Activated CD8-positive, alpha-beta T cell treated with anti-CD3 and anti-CD28 coated beads for 36 hours (primary cell): ENCODE measurements around the gene RPP40. TPM values are rescaled to one million over a fixed set of nuclear protein-coding genes. Genes with fewer than 3 reads are reported as not detected.

ENCODE experiments used
- ATAC-seq: fragments of 200-7000 bp; cut with Tn5 transposase; one replicate; pipeline ENCODE4 v1.10.0; 2021; ENCODE audit warnings: mild to moderate bottlenecking, moderate library complexity
- CTCF ChIA-PET: fragments of 350-600 bp; sonication (Branson Sonifier 250); formaldehyde crosslinking; loops from one replicate; lab custom pipeline; 2021; ENCODE audit warnings: antibody characterized with exemption; lab: Charles Lee
- POLR2A ChIA-PET: fragments of 350-600 bp; sonication (Branson Sonifier 250); formaldehyde crosslinking; loops from one replicate; lab custom pipeline; 2021; ENCODE audit warnings: antibody characterized with exemption; lab: Charles Lee
- DNase-seq: peaks from one replicate; pipeline ENCODE4 v3.0.0-alpha.2; 2020
- H3K27ac Mint-ChIP-seq: one replicate; pipeline ENCODE4 v1.8.0; 2021; ENCODE audit warnings: mild to moderate bottlenecking, mixed read lengths
- H3K27me3 Mint-ChIP-seq: one replicate; pipeline ENCODE4 v1.8.0; 2021; ENCODE audit warnings: mixed read lengths
- H3K36me3 Mint-ChIP-seq: one replicate; pipeline ENCODE4 v1.8.0; 2021; ENCODE audit warnings: low read depth, mixed read lengths
- H3K4me1 Mint-ChIP-seq: one replicate; pipeline ENCODE4 v1.8.0; 2021; ENCODE audit warnings: low read depth, mixed read lengths
- H3K4me3 Mint-ChIP-seq: one replicate; pipeline ENCODE4 v1.8.0; 2021; ENCODE audit warnings: mild to moderate bottlenecking, moderate library complexity, mixed read lengths
- H3K9me3 Mint-ChIP-seq: one replicate; pipeline ENCODE4 v1.8.0; 2021; ENCODE audit warnings: mixed read lengths
- CTCF ChIP-seq: fragments of 200-600 bp; IDR thresholded peaks from one replicate; pipeline ENCODE4 v1.8.0; 2022; ENCODE audit warnings: antibody characterized with exemption, mild to moderate bottlenecking
- intact Hi-C: fragments of 100-400 bp; cut with micrococcal nuclease; formaldehyde crosslinking; loops from one replicate; pipeline ENCODE4 v1.10.0; 2022
- total RNA-seq, 2 experiments: library from RNA; stranded (reverse); gene quantifications; one replicate each; pipeline ENCODE4 v1.2.3, GENCODE V29; 2021

Gene RPP40
- total RNA-seq, 2 experiments from 2014 or later = 9.5 to 11.1 TPM

GRCh38 chr6:4969609-4970285 lies 34.1 kb downstream of the RPP40 start:
- Mint-ChIP-seq H3K36me3 (no peaks in the 10 kb centered on the region), H3K27me3 (peaks cover 3% of the 10 kb centered on the region), H3K4me3 (no peak overlapping the region), H3K4me1 (no peaks in the 10 kb centered on the region), H3K9me3 (no peaks in the 10 kb centered on the region), H3K27ac (no peak overlapping the region)
- TF ChIP-seq CTCF = no peak
- CTCF ChIA-PET = interaction anchor here (0.9 kb wide), 1 partner anchor 13 kb away, joined by 3 read pairs; no protein-coding TSS in a partner anchor
- DNase-seq (no peak), ATAC-seq (no peak)
- POLR2A ChIA-PET = no interaction called here
- intact Hi-C loops = no loop called here

GRCh38 chr6:4967301-4968030 lies 36.4 kb downstream of the RPP40 start:
- CTCF ChIA-PET = interaction anchor here (0.6 kb wide), 2 partner anchors 96 to 152 kb away, joined by 3 read pairs; no protein-coding TSS in a partner anchor
- Mint-ChIP-seq H3K9me3 (no peaks in the 10 kb centered on the region), H3K27me3 (peaks cover 2% of the 10 kb centered on the region), H3K4me1 (no peaks in the 10 kb centered on the region), H3K36me3 (no peaks in the 10 kb centered on the region), H3K27ac (no peak overlapping the region), H3K4me3 (no peak overlapping the region)
- DNase-seq (no peak), ATAC-seq (no peak)
- intact Hi-C loops = no loop called here
- TF ChIP-seq CTCF = no peak
- POLR2A ChIA-PET = no interaction called here

- DNase-seq = no peak
- POLR2A ChIA-PET = no interaction called here
Measured at GRCh38 chr6:4965562-4966389, 38.1 kb downstream of the RPP40 start.

GRCh38 chr6:4964675-4965561 lies 38.9 kb downstream of the RPP40 start:
- Mint-ChIP-seq H3K27ac (no peak overlapping the region), H3K4me3 (no peak overlapping the region), H3K36me3 (no peaks in the 10 kb centered on the region), H3K9me3 (peaks cover 4% of the 10 kb centered on the region), H3K4me1 (no peaks in the 10 kb centered on the region), H3K27me3 (no peaks in the 10 kb centered on the region)
- DNase-seq (no peak), ATAC-seq (no peak)
- POLR2A ChIA-PET = no interaction called here
- no peak for TF ChIP-seq CTCF
- intact Hi-C loops = no loop called here
- CTCF ChIA-PET = no interaction called here

More at GRCh38 chr6:4965562-4966389, 38.1 kb downstream of the RPP40 start:
- no peak for TF ChIP-seq CTCF
- H3K4me1 Mint-ChIP-seq = no peaks in the 10 kb centered on the region
- H3K36me3 Mint-ChIP-seq = no peaks in the 10 kb centered on the region
- no peaks in the 10 kb centered on the region for H3K9me3 Mint-ChIP-seq
- no peak for ATAC-seq
- H3K4me3 Mint-ChIP-seq = no peak overlapping the region
- no peaks in the 10 kb centered on the region for H3K27me3 Mint-ChIP-seq
- CTCF ChIA-PET = no interaction called here
- H3K27ac Mint-ChIP-seq = no peak overlapping the region
- intact Hi-C loops = no loop called here
